Peyer's patch (tissue), 4 donors: Measurements from ENCODE around the gene HELQ. TPM values are rescaled to one million over a fixed set of nuclear protein-coding genes. Genes with fewer than 3 reads are reported as not detected.

ENCODE experiments used
- DNase-seq, 3 donors: peaks; one replicate each; pipeline ENCODE4 v3.0.0-alpha.2; 2017 to 2019
- H3K27ac ChIP-seq, 4 donors: fragments of 200-600 bp; sonication (generic); one replicate each; pipeline ENCODE4 v1.5.1; 2016 to 2019
- H3K27me3 ChIP-seq, 2 donors: fragments of 200-600 bp; sonication (generic); one replicate each; pipeline ENCODE4 v1.5.1; 2019
- H3K36me3 ChIP-seq, 3 donors: fragments of 200-600 bp; sonication (generic); one replicate each; pipeline ENCODE4 v1.5.1; 2016 to 2019
- H3K4me1 ChIP-seq, 4 donors: fragments of 200-600 bp; sonication (generic); one replicate each; pipeline ENCODE4 v1.5.1; 2016 to 2019
- H3K4me3 ChIP-seq, 4 donors: fragments of 200-600 bp; sonication (generic); 1 replicate in 3 of 4; 2 replicates in 1 of 4; pipeline ENCODE4 v1.5.1; 2016 to 2019; ENCODE audit warnings: mild to moderate bottlenecking in 1 of 4
- H3K9me3 ChIP-seq, 4 donors: fragments of 200-600 bp; sonication (generic); one replicate each; pipeline ENCODE4 v1.5.1; 2016 to 2019; ENCODE audit warnings: mild to moderate bottlenecking in 1 of 4
- CTCF ChIP-seq, 6 experiments: fragments of 450-650 bp in 4 of 6; fragments of 200-600 bp in 2 of 6; sonication (generic) in 1 of 6; IDR thresholded peaks; one replicate each; pipeline ENCODE4 v1.5.1; 2017 to 2019; ENCODE audit warnings: antibody characterized with exemption in 6 of 6, mild to moderate bottlenecking in 3 of 6, moderate library complexity in 1 of 6
- POLR2A ChIP-seq, 2 donors: fragments of 450-650 bp; IDR thresholded peaks; one replicate each; pipeline ENCODE4 v1.5.1; 2017; ENCODE audit warnings: antibody characterized with exemption in 2 of 2, mild to moderate bottlenecking in 2 of 2, moderate library complexity in 2 of 2
- total RNA-seq, 4 donors: library from RNA; depleted of rRNA; stranded (reverse); fragments of >200 nt; gene quantifications; one replicate each; pipeline ENCODE4 v1.1.0, GENCODE V29; 2016

Gene HELQ
- total RNA-seq, 4 donors from 2014 or later, result 17.0 to 59.4 (median 20.4) TPM

DNA sequence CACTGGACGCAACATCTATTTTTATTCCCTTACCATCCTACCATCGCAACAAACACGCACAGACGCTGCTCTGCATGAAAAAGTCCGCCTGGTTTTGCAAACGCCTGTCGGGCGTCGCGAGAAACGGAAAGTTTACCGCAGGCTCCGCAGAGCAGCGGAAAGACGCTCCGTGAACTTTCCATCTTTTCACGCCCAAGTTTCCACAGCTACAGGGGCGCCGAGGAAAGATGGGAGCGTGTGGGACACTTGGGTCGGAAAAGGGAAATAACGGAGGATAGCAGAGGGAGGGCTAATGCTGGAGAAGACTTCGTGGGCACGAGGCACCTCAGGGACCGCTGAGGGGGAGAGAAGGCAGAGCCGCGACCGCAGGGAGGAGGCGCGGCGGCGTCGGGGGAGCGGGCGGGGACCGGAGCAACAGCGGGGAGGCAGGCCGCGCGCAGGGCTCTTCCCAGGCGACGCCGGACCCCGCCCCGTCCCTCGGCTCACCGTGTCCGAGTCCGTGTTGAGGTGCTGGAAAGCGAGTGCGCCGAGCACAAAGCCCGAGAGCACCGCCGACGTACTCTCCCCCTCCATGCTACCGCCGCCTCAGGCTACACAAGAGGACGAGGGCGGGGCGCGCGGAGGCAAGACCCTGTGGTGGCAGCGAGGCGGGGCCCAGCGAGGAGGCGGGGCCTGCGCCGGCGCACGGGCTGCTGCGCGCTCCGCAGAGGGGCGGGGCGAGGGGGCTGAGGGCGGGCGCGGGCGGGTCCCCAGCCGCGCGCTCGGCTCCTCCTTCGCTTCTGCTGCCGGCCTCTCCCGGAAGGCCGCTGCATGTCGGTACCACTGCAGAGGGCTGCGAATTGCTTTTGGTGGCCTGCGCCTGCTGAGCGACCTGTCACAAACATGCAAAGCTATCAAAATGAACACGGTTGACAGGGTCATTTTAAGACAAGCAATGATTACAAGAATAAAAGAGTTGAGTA lies 29.2 kb upstream of the HELQ start, which contains the start of gene ABRAXAS1:
ABRAXAS1 (minus strand) TSS at position 601 of the 962 bp plus-strand sequence; CDS start at position 573, 28 bp downstream.
- H3K4me1 ChIP-seq, result peaks cover 0 to 9% (median 0%) of the 10 kb centered on the region in 4 donors
- peak; percentile 96 to 98 (median 97) for DNase-seq
- peak within 1 kb of the TSS; percentile 77 to 86 (median 80) for H3K4me3 ChIP-seq
- no peaks in the 10 kb centered on the region for H3K9me3 ChIP-seq
- H3K27ac ChIP-seq, result peak within 1 kb of the TSS; percentile 82 to 94 (median 89)
- H3K36me3 ChIP-seq, result no peaks in the 10 kb centered on the region
- H3K27me3 ChIP-seq, result no peaks in the 10 kb centered on the region
- TF ChIP-seq POLR2A (IDR thresholded peaks at IDR 0.05), result peak; percentile 67 to 83
- TF ChIP-seq CTCF (IDR thresholded peaks at IDR 0.05), result no peak

DNA sequence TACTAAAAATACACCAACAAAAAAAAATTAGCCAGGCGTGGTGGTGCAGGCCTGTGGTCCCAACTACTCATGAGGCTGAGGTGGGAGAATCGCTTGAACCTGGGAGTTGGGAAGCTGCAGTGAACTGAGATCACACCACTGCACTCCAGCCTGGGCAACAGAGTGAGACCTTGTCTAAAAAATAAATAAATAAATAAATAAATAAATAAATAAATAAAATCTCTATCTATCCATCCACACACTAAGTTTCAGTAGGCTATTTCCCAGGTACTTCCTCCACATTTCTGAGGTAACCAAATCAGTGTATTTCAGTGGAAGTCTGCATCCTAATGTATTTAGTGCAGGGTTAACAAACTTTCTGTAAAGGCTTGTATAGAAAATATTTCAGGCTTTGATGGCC lies 18.3 kb upstream of the HELQ start:
- peaks cover 0 to 19% (median 0%) of the 10 kb centered on the region in 3 donors for H3K36me3 ChIP-seq

GRCh38 chr4:83473423-83473822 lies 17.8 kb upstream of the HELQ start:
- Histone ChIP-seq H3K9me3 (no peaks in the 10 kb centered on the region), H3K4me3 (no peak overlapping the region), H3K27ac (no peak overlapping the region), H3K36me3 (peaks cover 0 to 23% (median 0%) of the 10 kb centered on the region in 3 donors), H3K27me3 (no peaks in the 10 kb centered on the region), H3K4me1 (no peaks in the 10 kb centered on the region)
- DNase-seq, result no peak
- TF ChIP-seq CTCF (IDR thresholded peaks at IDR 0.05) (no peak), POLR2A (IDR thresholded peaks at IDR 0.05) (no peak)

More for the DNA sequence above, 18.3 kb upstream of the HELQ start:
- no peak overlapping the region for H3K27ac ChIP-seq
- no peaks in the 10 kb centered on the region for H3K4me1 ChIP-seq
- no peak for DNase-seq
- TF ChIP-seq POLR2A (IDR thresholded peaks at IDR 0.05) (no peak), CTCF (IDR thresholded peaks at IDR 0.05) (no peak)
- no peaks in the 10 kb centered on the region for H3K27me3 ChIP-seq
- H3K4me3 ChIP-seq, result no peak overlapping the region
- no peaks in the 10 kb centered on the region for H3K9me3 ChIP-seq

- Histone ChIP-seq H3K27me3 (no peaks in the 10 kb centered on the region), H3K4me1 (peaks cover 0 to 24% (median 4%) of the 10 kb centered on the region in 4 donors), H3K27ac (peak overlapping the region; percentile 89 to 99 (median 94)), H3K4me3 (peak overlapping the region; percentile 63 to 76 (median 66)), H3K9me3 (no peaks in the 10 kb centered on the region), H3K36me3 (peaks cover 0 to 31% (median 0%) of the 10 kb centered on the region in 3 donors)
- DNase-seq, result no peak
- TF ChIP-seq CTCF (IDR thresholded peaks at IDR 0.05) (no peak), POLR2A (IDR thresholded peaks at IDR 0.05) (no peak)
Observed at GRCh38 chr4:83456184-83456501, 520 bp upstream of the HELQ start.

DNA sequence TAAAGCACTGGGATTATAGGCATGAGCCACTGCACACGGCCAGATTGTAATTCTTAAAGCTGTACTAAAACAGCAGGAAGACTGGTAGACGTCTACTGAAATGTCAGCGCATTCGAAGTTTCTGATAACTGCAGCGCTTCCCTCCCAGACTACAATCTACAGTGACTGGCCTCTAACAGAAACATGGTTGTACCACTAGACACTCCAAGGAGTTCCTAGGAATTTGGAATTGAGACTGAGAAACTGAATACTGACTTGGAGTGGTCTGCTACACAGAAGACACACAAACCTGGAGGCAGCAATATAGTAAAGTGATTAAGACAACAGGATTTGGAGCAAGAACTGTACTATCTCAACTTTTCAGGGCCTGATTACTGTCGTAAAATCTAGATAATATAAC lies 937 bp downstream of the HELQ start:
- H3K4me3 ChIP-seq, result peak overlapping the region; percentile 63 to 76 (median 66)
- TF ChIP-seq CTCF (IDR thresholded peaks at IDR 0.05) (no peak), POLR2A (IDR thresholded peaks at IDR 0.05) (no peak)
- H3K27me3 ChIP-seq, result no peaks in the 10 kb centered on the region
- H3K27ac ChIP-seq, result peak overlapping the region; percentile 89 to 99 (median 94)
- no peaks in the 10 kb centered on the region for H3K9me3 ChIP-seq
- DNase-seq, result no peak
- H3K4me1 ChIP-seq, result peaks cover 0 to 24% (median 4%) of the 10 kb centered on the region in 4 donors
- peaks cover 0 to 17% (median 0%) of the 10 kb centered on the region in 3 donors for H3K36me3 ChIP-seq
